ENCODE data around the gene SLC43A1.

SLC43A1 gene

DNA sequence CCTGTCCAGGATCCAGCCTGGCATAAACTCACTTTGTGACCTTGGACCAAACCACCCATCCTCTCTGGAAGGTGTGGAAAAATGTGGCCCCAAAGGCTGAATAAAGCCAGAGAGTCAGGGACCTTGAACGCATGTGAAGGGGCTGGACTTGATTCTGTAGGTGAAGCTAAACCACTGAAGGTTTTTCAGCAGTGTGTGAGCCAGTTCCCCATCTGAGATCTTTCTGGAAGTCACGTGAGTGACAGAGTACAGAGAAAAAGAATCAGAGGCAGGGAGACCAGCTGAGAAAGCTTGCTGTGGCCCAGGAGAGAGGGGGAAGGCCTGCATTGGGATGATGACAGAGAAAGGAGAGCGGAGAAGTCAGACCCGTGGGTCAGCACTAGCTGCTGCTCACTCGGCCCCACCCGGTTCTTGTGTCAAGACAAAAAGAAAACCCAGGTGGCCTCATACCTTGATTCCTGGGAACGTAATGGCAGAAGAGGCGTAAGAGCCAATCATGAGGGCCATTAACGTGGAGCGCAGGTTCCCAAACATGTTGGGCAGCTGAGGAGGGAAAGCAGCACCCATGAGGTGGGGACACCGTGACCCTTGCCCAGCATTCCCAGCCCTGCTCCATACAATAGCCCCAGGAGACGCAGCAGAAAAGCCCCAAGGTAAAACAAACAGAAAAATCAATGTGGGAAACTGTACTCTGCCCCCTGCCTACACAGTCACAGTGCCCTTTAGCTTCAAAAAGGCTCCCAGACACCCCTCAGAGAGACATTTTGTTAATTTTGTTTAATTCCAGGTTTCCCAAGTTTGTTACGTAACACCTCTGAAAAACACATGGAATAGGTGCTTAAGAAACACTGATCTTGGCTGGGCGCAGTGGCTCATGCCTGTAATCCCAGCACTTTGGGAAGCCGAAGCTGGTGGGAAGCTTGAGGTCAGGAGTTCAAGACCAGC is 17.9 kb downstream of the SLC43A1 start:
- no peak for DNase-seq (ENCODE audit: low read depth)

DNA sequence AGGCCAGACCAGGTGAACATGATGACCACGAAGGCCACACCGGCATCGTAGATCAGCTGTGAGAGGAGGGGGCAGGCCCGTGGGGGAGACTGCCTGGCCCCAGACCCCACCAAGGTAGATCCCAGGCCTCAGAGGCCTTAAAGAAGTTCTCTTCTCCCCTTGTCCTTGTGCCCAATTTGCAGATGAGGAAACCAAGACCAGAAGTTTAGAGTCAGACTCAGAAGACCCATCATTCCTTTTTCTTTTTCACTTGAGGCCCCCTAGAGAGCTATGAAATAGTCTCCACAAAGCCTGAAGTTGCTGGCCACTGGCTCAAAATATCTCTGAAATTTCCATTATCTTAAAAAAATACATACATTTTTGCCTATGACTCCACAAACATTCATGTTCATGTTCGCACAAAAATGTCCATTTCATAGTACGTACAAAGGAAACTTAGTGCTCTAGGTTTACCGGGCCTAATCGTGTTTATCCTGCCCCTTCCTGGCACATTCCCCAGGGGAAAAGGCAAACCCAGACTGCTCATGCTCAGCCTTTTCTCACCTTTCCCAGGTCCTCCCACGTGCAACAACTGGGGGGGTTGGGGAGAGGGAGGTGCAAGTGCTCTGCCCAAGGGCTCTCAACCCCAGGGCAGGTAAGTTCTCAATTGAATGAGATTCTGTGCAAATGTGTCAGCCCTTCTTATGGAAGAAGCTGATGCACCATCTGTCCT is 19.2 kb downstream of the SLC43A1 start:
- no peak for DNase-seq (ENCODE audit: low read depth)

GRCh38 chr11:57493507-57494503 is 21.7 kb downstream of the SLC43A1 start:
- DNase-seq (ENCODE audit: low read depth): no peak

GRCh38 chr11:57491371-57492061 is 24.0 kb downstream of the SLC43A1 start:
- peak; percentile 14 for DNase-seq (ENCODE audit: low read depth)

DNA sequence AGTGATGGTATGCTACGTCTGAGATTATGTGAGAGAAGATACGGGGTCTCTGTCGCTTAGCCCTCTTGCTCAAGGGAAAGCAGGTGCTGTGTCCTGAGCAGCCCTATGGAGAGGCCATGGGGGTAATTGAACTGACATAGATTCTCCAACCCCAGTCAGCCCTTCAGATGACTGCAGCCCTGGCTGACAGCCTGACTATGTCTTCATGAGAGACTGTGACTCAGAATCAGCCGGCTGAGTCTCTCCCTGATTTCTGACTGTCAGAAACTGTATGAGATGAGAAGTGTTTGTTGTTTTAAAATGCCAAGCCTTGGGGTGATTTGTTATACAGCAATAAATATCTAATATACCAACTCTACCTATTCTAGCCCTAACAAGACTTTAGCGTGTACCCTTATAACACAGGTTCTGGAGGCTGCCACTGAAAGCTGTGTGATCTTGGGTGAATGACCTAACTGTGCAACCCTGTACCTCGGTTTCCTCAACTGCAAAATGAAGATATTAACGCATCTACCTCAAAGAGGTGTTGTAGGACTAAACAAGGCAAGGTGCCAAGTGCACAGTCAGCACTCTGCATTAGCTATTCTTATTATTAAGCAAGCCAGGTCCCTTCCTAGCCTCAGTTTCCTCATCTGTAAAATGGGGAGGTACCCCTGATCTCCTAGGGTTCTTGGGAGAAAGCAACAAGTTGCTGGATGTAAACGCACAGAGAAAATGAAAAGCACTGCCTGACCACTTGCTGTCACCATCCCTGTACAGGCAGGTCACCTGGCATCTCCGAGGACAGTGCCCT is 24.9 kb downstream of the SLC43A1 start:
- peak; percentile 61 for DNase-seq (ENCODE audit: low read depth)

DNA sequence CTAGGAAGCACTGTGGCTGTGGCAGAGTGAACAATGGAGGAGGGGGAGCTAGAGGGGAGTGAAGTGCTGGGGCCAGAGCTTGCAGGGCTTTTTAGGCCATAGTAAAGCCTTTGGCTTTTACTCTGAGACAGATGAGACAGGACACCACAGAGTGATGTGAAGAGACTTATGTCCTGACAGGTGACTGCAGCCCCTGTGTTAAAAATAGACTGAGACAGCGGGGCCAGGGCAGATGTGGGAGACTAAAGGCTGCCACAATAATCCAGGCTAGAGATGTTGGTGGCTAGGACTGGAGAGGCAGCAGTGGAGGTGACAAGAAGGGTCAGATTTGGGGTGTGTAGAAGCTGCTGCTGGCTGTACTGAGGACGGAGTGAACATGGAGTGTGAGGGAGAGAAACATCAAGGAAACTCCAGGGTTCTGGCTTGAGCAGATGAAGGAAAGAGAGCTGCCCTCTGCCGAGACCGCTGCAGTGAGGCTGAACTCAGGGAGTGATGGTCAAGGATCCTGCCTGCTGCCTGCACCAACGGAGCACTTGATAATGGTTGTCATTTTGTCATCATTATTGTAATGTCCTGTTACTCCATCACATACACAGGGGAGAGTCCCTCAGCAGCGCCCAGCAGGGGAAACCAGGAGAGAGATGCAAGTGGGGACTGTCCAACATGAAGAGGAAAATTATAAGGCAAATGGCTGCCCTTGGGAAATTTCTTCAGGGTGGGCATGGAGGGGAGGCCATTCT is 27.4 kb downstream of the SLC43A1 start:
- no peak for DNase-seq (ENCODE audit: low read depth)

- DNase-seq (ENCODE audit: low read depth): no peak
Observed at GRCh38 chr11:57487021-57487778, 28.3 kb downstream of the SLC43A1 start.

- DNase-seq (ENCODE audit: low read depth): no peak
Observed at GRCh38 chr11:57485217-57485990, 30.1 kb downstream of the SLC43A1 start.

DNA sequence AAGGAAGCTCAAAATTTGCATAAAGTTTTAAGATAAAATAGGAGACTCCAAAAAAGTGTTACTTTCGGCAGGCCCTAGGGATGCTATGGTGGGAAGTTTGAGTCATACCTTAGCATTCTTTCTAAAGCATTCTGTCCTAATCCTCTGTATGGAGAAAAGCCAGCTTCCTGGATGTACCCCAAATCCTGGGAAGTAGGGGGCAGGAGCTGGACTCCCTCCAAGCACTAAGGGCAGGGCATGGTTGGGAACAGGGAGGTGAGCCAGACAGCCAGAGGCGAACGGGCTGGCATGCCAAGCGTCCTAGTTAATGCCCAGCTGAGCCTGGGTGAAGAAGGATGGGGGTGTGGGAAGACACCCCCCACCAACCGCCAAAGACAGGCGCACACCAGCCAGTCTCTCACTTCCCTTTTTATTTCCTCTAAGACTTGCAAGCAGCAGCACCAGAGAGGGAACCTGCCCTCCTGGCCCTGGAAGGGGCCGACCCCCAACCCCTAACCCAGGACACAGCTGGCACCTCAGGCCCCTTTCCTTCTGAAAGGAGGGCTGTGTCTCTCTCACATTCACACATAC is 31.3 kb downstream of the SLC43A1 start:
- DNase-seq (ENCODE audit: low read depth): no peak

- no peak for DNase-seq (ENCODE audit: low read depth)
Observed at GRCh38 chr11:57483562-57483918, 32.0 kb downstream of the SLC43A1 start.

- no peak for DNase-seq (ENCODE audit: low read depth)
Observed at GRCh38 chr11:57482782-57483561, 32.5 kb downstream of the SLC43A1 start.

DNA sequence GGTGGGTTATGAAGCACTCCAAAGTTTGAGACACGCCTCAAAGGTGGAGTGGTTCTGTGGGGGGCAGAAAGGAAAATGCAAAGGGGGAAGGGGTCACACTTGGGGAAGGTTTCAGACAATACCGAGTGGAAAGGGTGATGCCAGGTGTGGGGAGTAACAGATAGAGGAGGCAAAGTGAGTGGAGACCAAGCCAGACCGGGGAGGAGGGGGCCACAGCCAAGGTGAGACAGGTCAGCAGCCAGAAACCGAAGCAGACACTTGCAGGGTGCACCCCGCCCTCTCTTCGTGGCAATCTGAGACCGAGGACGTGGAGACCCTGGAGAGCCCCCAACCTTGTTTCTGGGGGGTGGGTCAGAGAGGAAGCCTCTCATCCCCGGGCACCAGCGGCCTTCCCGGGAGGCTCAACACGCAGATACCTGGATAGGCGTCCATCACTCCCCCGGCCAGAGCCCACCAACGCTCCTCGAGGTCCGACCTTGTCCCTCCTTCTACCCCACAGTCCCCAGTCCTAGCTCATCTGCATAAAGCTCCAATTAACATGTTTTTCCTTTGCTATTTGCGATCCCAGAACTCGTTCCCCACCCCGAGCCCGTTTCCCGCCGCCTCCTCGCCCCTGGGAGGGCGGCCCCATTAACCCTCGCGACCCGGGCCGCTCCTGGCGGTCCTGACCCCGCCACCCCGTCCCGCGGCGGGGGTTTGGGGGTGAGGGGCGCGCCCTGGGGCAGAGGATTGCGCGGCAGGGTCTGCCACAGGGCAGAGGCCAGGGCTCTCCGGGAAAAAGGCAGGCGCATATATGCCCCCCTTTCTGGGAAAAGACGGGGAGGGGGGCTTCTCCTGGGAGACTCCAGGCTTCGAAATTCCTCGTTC is 33.4 kb downstream of the SLC43A1 start:
- no peak for DNase-seq (ENCODE audit: low read depth)

GRCh38 chr11:57481315-57481714 is 34.2 kb downstream of the SLC43A1 start:
- no peak for DNase-seq (ENCODE audit: low read depth)

- DNase-seq (ENCODE audit: low read depth): peak; percentile 56
Observed at GRCh38 chr11:57480409-57481137, 34.9 kb downstream of the SLC43A1 start.

- DNase-seq (ENCODE audit: low read depth): no peak
Observed at GRCh38 chr11:57479911-57480310, 35.6 kb downstream of the SLC43A1 start.
